Kidney (tissue), 14 donors: ENCODE results near the gene RUFY3. TPM values are rescaled to one million over a fixed set of nuclear protein-coding genes. Genes with fewer than 3 reads are reported as not detected.

Experiments used
- DNase-seq, 5 donors: peaks; one replicate each; pipeline ENCODE4 v3.0.0-alpha.2; 2013 to 2020
- FAIRE-seq: peaks from 2 replicates; lab custom pipeline; 2012; peaks lifted over from hg19 to GRCh38; lab: Jason Lieb, UNC
- H3K27ac ChIP-seq, 2 donors: one replicate each; pipeline ENCODE4 v1.7.0; 2013; ENCODE audit warnings: low read depth in 2 of 2, low read length in 2 of 2, inconsistent platforms in 1 of 2
- H3K27me3 ChIP-seq: one replicate; pipeline ENCODE4 v1.7.1; 2013; ENCODE audit warnings: low read length, inconsistent platforms; ENCODE audit not compliant: control insufficient read depth, insufficient read depth
- H3K36me3 ChIP-seq, 3 donors: one replicate each; pipeline versions ENCODE4 v1.7.0 to v1.7.1; 2013; ENCODE audit warnings: low read length in 3 of 3, control low read depth in 1 of 3, inconsistent platforms in 1 of 3; ENCODE audit not compliant: insufficient read depth in 3 of 3, control insufficient read depth in 2 of 3
- H3K4me1 ChIP-seq, 3 donors: one replicate each; pipeline versions ENCODE4 v1.7.0 to v1.7.1; 2013; ENCODE audit warnings: low read length in 3 of 3, inconsistent platforms in 1 of 3, low read depth in 1 of 3; ENCODE audit not compliant: control insufficient read depth in 2 of 3, insufficient read depth in 2 of 3
- H3K4me3 ChIP-seq, 3 donors: one replicate each; pipeline versions ENCODE4 v1.7.0 to v1.8.1; 2013; ENCODE audit warnings: low read length in 3 of 3, control low read depth in 1 of 3, inconsistent platforms in 1 of 3
- H3K9ac ChIP-seq, 3 donors: one replicate each; pipeline versions ENCODE4 v1.7.0 to v1.7.1; 2013; ENCODE audit warnings: low read length in 3 of 3, control low read depth in 1 of 3, inconsistent platforms in 1 of 3
- H3K9me3 ChIP-seq, 3 donors: one replicate each; pipeline versions ENCODE4 v1.7.0 to v1.7.1; 2013; ENCODE audit warnings: low read length in 3 of 3, control low read depth in 1 of 3, inconsistent platforms in 1 of 3; ENCODE audit not compliant: control insufficient read depth in 2 of 3, insufficient read depth in 1 of 3
- intact Hi-C: fragments of 100-400 bp; cut with DNase I; formaldehyde crosslinking; loops from one replicate; pipeline ENCODE4 v1.11.1; 2022
- polyA plus RNA-seq: library from polyadenylated mRNA; stranded (reverse); fragments of 350-450 nt; fragmentation: Illumina TruSeq; extraction: RNeasy Lipid Tissue Mini Kit (QIAGEN cat#74804); gene quantifications from one replicate; pipeline ENCODE4 v1.2.3, GENCODE V29; 2014; ENCODE audit warnings: low read depth, low replicate concordance; ENCODE audit not compliant: insufficient read depth
- total RNA-seq: library from RNA; stranded (reverse); fragmentation: NEBNext Ultra II Directional; extraction: Animal tissue kit (Norgen Biotek cat#: 25700); gene quantifications from one replicate; pipeline ENCODE4 v1.2.1, GENCODE V29; 2021
- TF ChIP-seq, protein P1 (sequence below): IDR thresholded peaks from 3 replicates; pipeline ENCODE4 v1.5.1; 2012; ENCODE audit warnings: mild to moderate bottlenecking, moderate library complexity, borderline replicate concordance; ENCODE audit not compliant: insufficient read depth; ENCODE audit errors: extremely low read depth
- donor health status: control.
- donor health status: control.
- donor health status: control.
- donor health status: control.
- donor health status: control.
- donor health status: DM: yes; HTN: yes; CAD: no.
- donor health status: Normal renal cell carcinoma (clear cell type).

Gene RUFY3
- total and polyA plus RNA-seq, 2 donors from 2014 or later = 40.6 to 72.5 TPM

DNA sequence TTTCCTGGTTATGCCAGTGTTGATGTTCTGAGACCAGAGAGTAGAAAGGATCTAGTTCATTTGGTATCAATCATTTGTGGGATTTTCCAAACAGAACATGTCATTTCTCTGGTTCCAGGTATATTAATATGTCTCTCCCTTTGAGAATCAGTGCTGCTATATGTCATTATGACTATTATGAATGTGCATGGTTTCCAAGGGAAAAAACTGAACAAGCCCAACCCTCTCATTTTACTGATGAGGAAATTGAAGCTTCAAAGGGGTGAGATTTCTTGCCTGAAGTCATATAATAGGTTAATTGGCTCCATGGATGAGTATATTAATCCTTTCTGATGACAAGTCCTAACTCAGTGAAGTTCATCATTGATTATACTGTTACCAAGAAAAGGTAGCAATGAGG, 31.9 kb downstream of the RUFY3 start:
- DNase-seq (no peak), FAIRE-seq (no peak)
- Histone ChIP-seq H3K9ac (no peak overlapping the region), H3K27me3 (no peaks in the 10 kb centered on the region), H3K4me1 (no peaks in the 10 kb centered on the region), H3K4me3 (no peak overlapping the region), H3K9me3 (no peaks in the 10 kb centered on the region), H3K36me3 (no peaks in the 10 kb centered on the region), H3K27ac (no peak overlapping the region)
- TF ChIP-seq, protein P1, sequence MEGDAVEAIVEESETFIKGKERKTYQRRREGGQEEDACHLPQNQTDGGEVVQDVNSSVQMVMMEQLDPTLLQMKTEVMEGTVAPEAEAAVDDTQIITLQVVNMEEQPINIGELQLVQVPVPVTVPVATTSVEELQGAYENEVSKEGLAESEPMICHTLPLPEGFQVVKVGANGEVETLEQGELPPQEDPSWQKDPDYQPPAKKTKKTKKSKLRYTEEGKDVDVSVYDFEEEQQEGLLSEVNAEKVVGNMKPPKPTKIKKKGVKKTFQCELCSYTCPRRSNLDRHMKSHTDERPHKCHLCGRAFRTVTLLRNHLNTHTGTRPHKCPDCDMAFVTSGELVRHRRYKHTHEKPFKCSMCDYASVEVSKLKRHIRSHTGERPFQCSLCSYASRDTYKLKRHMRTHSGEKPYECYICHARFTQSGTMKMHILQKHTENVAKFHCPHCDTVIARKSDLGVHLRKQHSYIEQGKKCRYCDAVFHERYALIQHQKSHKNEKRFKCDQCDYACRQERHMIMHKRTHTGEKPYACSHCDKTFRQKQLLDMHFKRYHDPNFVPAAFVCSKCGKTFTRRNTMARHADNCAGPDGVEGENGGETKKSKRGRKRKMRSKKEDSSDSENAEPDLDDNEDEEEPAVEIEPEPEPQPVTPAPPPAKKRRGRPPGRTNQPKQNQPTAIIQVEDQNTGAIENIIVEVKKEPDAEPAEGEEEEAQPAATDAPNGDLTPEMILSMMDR = no peak
- intact Hi-C loops = no loop called here

DNA sequence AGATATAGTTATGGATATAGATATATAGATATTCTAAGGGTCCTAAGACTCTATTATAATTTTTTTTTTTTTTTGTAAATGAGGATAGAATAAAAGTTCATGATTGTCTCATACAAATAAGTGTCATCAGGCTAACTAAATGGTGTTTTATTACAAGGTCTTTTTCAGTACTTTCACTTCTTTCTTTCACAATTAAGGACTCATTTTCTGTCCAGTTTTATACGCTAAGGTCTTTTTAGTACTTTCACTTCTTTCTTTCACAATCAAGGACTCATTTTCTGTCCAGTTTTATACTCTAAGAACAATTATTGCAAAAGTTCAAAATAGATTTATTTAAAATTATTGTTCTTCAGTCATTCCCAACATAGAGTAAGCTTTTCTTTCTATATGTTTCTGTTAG, 32.7 kb downstream of the RUFY3 start:
- intact Hi-C loops = no loop called here
- DNase-seq (no peak), FAIRE-seq (peak; percentile 30)
- H3K36me3 ChIP-seq = no peaks in the 10 kb centered on the region
- no peak overlapping the region for H3K9ac ChIP-seq
- TF ChIP-seq, protein P1 = no peak
- H3K27me3 ChIP-seq = no peaks in the 10 kb centered on the region
- H3K27ac ChIP-seq = no peak overlapping the region
- H3K4me3 ChIP-seq = no peak overlapping the region
- peaks cover 0 to 6% (median 0%) of the 10 kb centered on the region in 3 donors for H3K4me1 ChIP-seq
- H3K9me3 ChIP-seq = no peaks in the 10 kb centered on the region

DNA sequence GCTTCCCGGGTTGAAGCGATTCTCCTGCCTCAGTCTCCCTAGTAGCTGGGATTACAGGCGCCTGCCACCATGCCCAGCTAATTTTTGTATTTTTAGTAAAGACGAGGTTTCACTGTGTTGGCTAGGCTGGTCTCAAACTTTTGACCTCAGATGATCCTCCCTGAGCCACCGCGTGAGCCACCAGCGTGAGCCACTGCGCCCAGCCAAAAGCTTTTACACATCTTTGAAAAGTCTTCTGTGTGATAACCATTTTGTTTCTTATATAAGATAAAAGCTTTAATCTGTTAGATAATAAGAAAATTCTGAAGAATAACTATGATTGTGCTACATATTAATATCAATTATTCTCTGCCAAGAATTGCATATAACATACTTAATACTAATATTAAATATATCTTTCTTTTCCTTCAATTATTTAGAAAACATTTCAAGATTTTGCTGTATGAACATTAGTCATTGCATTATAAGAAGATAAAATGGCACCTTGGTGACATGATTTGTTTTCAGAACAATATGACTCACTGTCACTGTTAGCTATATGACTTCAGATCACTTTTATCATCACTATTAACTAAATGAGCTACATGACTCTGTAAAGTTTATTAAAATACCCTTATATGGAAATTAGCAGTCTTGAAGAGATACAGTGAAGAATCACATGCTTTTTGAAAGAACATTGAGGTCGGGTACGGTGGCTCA, 33.4 kb downstream of the RUFY3 start:
- H3K9me3 ChIP-seq = no peaks in the 10 kb centered on the region
- FAIRE-seq (no peak), DNase-seq (no peak)
- H3K27ac ChIP-seq = no peak overlapping the region
- H3K27me3 ChIP-seq = no peaks in the 10 kb centered on the region
- peaks cover 0 to 7% (median 0%) of the 10 kb centered on the region in 3 donors for H3K4me1 ChIP-seq
- TF ChIP-seq, protein P1 = no peak
- intact Hi-C loops = no loop called here
- no peaks in the 10 kb centered on the region for H3K36me3 ChIP-seq
- H3K9ac ChIP-seq = no peak overlapping the region
- H3K4me3 ChIP-seq = no peak overlapping the region

DNA sequence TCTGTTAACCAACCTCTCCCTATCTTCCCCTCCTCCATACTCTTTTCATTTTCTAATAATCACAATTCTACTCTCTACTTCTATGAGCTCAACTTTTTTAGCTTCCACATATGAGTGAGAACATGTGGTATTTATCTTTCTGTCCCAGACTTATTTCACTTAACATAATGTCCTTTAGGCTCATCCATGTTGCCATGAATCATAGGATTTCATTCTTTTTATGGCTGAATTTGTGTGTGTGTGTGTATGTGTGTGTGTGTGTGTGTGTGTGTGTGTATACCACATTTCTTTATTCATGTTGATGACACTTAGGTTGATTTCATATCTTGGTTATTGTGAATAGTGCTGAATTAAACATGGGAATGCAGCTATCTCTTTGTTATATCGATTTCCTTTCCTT, 37.4 kb downstream of the RUFY3 start:
- no peak for DNase-seq
- TF ChIP-seq, protein P1 = no peak
- FAIRE-seq = no peak

More for the DNA sequence above, 37.4 kb downstream of the RUFY3 start:
- no peaks in the 10 kb centered on the region for H3K9me3 ChIP-seq
- peaks cover 0 to 4% (median under 1%) of the 10 kb centered on the region in 3 donors for H3K36me3 ChIP-seq
- H3K4me3 ChIP-seq = no peak overlapping the region
- H3K27me3 ChIP-seq = no peaks in the 10 kb centered on the region
- H3K4me1 ChIP-seq = peaks cover 0 to 7% (median 0%) of the 10 kb centered on the region in 3 donors
- intact Hi-C loops = no loop called here
- H3K27ac ChIP-seq = no peak overlapping the region
- H3K9ac ChIP-seq = no peak overlapping the region
